IPS DF 19.7 (cell line): ENCODE data around the gene VPS33B.
"Not testable (repeated sequence)": the region's sequence is repeated elsewhere in the genome, so short reads cannot be mapped to it uniquely, and the experiment has no call there.

Experiments
- DNase-seq: peaks from one replicate; pipeline ENCODE4 v3.0.0-alpha.2; 2013; ENCODE audit warnings: low read depth, low spot score

VPS33B gene

DNA sequence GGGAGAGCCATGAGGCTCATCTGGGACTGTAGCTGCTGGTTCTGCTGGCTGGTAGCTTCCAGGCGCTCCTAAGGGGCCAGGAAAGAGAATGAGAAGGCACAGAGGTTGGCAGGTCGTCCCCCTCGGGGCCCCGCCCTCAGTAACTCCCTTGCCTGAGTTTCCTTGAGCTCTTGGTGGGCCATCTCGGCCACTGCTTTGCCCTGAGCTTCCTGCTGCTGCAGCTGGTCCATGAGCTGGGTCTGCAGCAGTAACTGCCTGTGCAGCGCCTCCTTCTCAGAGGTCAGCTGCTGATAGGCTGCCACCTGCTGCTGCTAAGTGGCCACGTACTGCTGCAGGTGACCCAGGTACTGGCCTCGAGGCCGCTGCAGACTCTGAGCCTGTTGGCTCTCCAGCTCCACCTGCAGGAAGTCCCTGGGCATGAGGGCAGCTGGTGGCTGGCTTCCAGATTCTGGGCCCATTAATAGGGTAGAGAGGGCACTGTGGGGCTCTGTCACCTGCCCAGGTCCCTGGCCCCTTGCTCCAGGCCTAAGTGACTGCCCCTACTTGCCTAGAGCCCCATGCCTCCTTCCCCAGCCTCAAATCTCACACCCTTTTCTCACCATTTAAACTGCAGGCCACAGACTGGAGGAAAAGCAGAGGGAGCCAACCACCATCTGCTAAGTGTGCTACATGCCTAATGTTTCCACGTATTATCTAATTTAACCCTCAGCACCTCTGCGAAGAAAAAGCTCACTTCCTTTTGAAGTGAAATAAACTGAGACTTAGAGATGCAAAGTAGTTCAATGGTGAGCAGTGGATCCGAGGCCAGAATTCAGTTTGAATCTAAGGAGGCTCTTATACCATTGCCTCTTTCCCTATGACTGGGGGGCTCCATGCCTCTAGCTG, 10.8 kb upstream of the VPS33B start:
- DNase-seq = peak; percentile 83

DNA sequence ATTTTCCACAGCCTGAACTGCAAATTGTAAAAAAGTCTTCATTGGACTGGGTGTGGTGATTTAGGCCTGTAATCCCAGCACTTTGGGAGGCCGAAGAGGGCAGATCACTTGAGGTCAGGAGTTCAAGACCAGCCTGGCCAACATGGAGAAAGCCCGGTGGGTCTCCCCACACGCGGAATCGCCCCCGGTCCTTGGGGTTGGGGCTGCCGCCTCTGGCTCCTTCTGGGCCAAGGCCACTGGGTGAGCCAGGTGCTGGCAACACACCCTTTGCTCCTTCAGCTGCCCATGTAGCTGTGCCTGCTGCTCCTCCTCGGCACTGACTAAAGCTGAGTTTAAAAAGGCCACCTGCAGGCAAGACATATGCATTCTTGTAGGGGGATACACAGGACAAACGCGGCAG, 9.4 kb upstream of the VPS33B start:
- no peak for DNase-seq

DNA sequence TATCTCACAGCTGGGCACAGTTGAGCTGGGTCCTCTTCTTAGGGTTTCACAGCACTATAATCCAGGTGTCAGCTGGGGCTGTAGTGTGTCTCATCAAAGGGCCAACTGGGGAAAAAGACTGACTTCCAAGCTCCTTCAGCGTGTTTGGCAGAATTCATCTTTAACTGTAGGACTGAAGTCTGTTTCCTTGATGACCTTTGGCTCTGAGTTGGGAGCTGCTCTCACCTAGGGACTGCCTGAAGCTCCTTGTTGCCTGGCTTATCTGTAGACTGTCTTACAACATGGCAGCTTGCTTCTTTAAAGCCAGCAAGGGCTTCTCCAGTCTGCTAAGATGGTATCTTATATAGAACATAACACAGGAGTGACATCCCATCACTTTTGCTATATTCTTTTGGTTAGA, 5.3 kb upstream of the VPS33B start:
- no peak for DNase-seq

DNA sequence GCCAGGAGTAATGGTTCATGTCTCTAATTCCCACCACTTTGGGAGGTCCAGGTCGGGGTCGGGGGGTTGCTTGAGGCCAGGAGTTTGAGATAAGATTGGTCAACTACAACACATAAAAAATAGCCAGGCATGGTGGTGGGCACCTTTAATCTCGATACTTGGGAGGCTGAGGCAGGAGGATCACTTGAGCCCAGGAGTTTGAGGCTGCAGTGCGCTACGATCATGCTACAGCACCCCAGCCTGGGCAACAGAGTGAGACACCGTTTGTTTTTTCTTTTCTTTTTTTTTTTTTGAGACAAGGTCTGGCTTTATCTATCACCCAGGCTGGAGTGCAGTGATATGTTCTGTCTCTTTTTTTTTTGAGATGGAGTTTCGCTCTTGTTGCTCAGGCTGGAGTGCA, 1.3 kb upstream of the VPS33B start:
- no peak for DNase-seq

DNA sequence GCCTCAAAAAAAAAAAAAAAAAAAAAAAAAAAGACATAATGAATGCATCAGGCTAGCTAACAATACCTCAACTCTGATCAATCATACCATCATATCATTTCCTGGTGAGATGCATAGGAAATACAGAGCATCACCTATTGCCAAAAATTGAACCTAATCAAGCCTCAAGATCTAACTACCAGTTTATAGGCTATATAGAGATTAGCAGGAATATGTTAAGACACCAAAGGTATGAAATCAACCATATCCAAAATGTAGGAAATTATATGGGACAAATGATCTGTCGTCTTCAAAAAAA, 387 bp upstream of the VPS33B start:
- no peak for DNase-seq

DNA sequence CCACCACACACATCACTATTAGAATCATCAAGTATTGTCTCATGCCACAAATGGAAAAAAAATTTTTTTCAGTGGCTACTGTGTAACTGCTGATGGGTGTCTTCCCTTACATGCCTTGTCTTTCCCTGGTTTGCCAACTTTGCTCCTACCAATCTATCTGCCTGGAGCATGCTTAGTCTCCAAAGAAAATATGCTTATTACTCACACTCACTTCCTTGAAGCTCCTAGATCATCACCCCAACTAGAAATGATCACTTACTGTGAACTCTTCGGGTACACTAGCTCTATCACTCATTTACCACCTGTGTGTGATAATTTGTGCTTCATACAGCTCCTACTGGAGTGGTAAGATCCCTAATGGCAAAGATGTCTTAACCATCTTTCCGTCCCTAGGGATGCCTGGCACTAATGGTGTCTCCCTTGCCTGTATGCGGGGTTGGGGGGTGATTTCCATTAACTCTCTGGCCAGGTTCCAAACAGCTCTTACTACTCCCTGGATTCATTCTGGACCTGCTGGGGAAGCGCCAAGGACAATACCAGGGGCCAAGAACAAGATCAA, 799 bp downstream of the VPS33B start:
- DNase-seq = no peak

DNA sequence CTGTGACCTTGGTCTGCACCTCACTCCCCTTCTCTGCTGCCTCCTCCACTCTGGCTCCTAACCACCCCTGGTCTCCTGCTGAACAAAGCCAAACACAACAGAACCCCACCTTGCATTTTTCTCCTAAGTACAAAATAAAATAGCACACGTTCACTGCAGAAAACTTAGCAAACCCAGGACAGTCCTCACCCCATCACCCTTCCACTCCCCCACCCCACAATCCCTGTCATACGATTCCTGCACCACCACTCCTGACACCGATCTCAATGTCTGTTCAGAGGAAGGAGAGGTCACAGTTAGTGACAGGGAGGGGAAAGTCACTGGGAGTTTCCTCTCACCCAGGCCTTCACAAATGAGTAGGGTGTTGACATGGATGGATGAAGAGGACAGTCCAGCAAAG, 4.2 kb downstream of the VPS33B start:
- DNase-seq = no peak

DNA sequence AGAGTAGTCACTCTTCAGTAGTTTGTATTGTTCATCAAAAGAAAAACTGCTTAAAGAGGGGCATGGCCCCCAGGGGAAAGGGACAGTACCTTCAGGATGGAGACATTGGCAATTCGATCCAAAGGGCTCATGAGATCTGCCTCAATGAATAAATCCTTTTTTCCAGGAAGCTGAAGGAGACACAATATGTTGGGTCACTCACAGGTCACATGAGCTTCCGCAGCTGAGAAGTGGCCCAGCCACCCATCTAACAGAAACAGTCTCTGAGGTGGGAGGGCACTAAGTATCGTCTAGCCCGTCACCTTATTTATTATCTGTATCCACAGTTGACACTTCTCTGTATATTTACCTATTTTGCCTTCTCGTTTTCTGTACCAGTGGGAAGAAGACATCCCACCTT, 4.7 kb downstream of the VPS33B start:
- DNase-seq = no peak

DNA sequence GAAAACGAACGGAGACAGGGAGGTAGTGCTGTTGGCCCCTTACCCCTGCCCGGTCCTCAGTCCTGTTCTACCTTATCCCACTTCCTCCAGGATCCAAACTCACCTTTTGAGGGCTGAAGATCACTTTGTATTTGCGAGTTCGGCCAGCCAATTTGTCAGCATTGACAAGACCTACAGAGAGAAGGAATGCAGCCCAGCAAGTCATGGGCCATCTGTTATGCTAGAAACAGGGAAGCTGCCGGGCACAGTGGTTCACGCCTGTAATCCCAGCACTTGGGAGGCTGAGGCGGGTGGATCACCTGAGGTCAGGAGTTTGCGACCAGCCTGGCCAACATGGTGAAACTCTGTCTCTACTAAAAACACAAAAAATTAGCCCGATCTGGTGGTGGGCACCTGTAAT, 8.7 kb downstream of the VPS33B start:
- DNase-seq = not testable (repeated sequence)

DNA sequence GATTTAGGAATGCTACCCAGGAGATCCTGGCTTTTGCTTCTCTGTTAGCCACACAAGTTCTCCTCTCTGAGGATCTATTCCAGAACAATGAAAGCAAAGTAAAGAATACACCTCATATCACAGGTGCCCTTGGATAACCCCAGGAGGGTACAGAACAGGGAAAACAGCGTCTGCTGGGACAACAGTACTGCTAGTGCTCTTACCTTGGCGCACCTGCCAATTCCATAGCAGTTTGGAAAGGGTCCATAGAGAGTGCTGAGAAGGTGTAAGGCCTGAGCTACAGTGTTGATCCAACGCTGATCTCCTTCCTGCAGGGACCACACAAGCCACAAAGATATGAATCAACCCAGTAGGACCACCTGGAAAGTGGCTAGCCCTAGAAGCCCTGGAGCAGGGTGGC, 15.1 kb downstream of the VPS33B start:
- no peak for DNase-seq

DNA sequence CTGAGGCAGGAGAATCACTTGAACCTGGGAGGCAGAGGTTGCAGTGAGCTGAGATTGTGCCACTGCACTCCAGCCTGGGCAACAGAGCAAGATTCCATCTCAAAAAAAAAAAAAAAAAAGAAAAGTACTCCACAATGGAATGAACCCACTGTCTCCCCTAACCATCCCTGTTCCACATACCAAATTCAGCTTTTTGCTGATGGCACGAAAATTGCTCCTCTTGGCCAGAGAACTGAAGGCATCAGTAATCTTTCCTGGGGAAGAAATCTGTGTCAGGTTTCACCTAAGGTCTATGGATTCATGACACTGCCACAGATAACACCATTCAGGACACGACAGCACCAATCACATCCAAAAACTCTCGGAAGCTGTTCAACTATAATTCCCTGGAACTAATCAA, 21.2 kb downstream of the VPS33B start:
- no peak for DNase-seq

DNA sequence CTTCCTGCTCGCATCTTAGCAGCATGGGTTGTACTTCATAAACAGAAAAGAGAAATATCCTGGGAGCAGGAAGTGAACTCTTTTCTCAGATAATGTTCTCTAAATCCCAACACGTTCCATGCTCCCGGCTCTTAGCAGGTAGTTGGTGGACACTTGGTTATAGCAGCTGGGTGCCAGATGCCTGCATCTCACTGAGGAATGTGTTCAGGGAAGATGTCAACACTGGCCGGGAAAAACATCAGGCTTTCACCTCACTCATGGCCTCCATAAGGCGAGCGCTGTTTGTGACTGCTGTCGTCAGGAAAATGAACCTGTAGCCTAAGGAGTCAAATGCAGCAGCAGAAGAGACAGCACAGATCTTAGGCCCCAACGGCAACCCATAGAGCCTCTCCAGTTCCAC, 23.7 kb downstream of the VPS33B start:
- no peak for DNase-seq

DNA sequence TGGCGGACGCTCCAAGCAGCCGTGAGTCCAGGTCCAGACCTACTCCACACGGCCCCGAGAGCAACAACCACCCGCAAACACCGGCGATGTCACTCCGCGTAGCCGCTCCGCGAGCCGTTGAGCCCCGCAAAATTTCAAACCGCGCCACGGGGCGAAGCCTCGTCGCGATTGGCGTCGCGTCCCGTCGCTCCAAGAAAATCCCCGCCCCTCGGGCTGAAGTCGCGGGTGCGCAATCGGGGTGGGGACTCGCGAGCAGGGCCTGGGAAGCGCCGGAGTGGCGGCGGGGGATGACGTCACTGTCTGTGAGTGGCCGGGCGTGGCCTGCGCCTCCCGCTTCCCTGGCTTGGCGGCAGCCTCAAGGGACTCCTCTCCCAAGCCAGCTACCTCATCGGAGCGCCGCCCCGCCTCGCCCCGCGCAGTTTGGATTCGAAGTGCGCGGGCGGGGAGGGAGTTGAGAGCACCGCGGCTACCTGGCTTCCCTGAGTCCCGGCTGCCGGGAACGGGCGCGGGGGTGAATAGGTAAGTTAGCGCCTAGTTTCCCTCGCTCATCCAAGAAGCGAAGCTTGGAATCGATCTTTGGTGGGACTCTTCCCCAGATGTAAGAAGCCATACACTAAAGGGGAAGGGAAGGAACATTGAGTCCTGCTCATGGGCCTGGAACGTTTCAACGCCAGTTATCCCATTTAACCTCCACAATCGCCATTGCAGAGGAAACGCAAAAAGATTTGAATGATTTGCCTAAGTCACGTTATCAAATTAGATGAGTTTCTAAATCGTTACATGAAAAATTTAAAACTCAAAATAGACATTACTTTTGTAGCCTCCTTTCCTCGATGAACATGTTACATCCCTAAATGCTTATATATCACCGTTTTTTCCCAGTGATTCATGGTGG, 27.7 kb downstream of the VPS33B start, which contains the start of gene PRC1:
PRC1 (minus strand) TSS at position 119 of the 895 bp plus-strand sequence; CDS start at position 1, 118 bp downstream.
- DNase-seq = peak; percentile 81

DNA sequence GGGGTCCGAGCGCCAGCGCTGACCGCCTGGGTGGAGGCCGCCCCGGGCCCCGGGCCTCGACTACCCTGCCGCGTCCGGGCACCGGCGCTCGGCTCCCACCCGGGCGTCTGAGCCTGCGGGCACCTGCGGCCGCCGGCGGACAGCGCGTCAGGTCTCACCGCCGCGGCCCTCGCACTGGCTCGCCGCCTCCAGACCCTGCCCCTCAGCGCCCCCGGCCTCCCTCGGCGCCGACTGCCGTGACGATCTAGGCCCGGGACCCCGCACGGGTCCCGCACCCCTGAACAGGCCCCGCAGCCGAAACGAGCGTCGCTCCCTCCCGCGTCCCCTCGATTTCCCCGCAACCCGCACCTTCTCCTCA, 28.4 kb downstream of the VPS33B start:
- DNase-seq = no peak

DNA sequence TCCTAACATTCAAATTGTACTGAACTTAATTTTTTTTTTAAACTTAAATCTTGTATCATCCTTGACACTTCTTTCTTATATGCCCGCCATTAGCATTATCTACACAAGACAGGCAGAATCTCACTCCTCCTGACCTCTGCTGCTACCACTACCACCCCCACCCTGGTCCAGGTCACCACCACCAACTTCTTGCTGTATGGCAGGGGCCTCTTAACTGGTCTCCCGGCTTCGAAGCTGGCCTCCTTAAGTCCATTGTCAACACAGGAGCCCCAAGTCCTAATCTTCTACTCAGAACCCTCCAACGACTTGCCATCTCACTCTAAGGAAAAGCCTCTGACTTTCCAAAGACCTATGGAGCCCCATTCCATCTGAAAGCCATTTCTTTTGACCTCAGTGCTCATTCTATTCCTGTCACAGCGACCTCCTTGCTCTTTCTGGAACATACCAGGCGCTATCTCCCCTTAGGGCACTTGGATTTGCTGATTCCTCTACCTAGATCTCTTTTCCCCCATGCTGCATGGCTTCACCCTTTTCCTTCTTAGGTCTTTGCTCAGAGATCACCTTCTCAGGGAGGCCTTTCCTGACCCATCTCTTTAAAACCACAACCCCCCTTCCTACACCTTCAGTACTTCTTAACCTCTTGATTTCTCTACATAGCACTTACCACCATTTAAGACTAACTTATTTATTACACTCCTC, 30.7 kb downstream of the VPS33B start:
- no peak for DNase-seq

DNA sequence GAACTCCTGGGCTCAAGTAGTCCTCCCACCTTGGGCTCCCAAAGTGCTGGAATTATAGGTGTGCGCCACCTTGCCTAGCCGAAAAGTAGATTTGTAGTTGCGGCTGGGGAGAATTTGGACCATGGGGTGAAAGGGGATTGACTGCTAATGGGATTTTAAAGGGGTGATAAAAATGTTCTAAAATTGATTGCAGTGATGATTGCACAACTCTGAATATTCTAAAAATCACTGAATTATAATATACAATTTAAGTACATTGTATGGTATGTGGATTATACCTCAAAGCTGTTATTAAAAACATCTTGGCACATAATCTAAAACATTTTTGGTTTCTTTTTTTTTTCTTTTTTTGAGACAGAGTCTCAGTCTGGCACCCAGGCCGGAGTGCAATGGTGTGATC, 31.9 kb downstream of the VPS33B start:
- DNase-seq = no peak

DNA sequence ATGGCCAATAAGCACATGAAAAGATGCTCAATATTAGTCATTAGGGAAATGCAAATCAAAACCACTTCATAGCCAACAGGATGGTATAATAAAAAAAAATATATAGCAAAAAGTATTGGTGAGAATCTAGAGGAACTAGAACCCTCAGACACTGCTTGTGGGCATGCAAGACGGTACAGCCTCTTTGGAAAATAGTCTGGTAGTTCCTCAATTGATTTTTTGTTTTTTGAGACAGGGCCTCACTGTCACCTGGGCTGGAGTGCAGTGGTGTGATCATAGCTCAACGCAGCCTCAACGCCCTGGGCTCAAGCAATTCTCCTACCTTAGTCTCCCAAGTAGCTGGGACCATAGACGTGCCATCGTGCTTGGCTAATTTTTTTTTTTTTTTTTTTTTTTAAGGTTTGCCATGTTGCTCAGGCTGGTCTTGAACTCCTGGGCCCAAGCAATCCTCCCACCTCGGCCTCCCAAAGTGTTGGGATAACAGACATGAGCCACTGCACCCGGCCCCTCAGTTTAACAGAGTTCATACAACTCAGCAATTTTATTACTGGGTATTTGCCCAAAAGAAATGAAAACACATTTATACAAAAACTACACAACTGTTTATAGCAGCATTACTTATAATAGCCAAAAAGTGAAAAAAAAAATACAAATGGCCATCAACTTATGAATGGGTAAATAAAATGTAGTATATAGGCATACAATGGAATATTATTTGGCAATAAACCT, 33.2 kb downstream of the VPS33B start:
- no peak for DNase-seq

DNA sequence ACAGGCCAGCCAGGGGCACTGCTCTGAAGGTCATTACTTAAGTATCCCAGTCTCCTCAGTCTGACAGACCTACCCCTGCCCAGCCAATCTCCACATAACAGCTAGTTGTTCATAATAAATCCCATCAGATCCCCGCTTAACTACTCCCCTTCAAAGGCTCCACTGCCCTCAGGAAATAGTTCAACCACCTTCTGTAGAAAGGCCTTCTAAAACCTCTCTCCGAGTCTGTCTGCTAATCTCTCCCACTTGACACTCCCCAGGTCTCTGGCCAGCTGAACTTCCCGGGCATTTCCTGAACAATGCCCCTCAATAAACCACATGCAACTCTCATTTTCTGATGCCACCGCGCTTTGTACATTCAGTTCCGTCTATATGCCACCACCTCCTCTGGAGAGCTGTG, 34.1 kb downstream of the VPS33B start:
- no peak for DNase-seq

DNA sequence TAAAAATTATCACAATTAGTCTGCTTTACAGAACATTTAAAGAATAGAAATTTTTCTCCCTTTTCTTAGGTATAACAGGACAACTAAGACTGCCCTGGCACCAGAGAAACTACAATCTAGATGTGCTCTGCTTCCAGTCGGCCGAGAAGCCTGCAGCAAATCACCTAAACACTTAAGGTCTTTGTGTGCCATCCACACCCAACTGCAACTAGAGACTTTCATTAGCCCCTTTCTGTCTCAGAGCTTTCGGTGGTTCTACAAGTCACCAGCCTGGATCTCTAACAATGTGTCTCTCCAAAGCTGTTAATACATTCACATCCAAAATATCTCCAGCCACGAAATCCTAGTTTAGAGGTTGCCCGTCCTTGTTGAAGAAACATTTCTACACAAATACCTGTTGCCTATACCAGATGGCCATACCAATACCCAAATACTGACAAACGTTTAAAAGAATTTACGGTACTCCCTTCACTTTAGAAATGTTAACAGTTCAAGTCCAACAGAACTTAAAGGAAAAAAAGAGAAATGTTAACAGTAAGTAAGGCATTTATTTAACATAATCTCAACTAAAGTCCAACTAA, 34.7 kb downstream of the VPS33B start:
- no peak for DNase-seq

DNA sequence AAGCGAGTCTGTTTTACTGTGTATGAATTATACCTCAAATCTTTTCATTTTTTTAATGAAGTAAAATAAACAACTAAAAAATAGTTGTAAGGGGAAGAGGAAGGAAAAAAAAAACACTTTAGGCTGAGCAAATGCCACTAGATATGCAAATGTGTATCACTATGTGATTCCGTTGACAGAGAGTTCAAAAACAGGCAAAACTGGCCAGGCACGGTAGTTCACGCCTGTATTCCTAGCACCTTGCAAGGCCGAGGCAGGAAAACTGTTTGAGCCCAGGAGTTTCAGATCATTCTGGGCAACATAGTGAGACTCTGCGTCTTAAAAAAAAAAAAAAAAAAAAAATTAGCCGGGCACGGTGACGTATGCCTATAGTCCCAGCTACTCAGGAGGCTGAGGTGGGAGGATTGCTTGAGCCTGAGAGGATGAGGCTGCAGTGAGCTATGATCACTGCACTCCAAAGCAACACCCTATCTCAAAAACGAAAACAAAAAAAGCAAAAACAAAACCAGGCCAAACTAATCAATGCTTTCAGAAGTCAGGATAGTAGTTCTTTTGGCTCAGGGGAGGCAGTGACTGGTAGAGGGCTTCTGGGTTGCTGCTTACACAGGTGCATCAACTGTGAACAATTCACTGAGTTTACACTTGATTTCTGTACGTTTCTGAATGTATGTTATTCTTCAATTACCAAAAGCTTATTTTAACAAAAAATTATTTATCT, 35.4 kb downstream of the VPS33B start:
- no peak for DNase-seq
